OCI-LY7 (cell line): ENCODE results near the gene RXRB. TPM values are rescaled to one million over a fixed set of nuclear protein-coding genes. Genes with fewer than 3 reads are reported as not detected.

ENCODE experiments used
- BruUV-seq: library from RNA; stranded (reverse); fragments of 400-500 nt; replicated peaks from 2 replicates; lab custom pipeline; 2021; lab: Mats Ljungman, UMichigan
- CTCF ChIA-PET: fragments of 300-600 bp; sonication (Branson Sonifier 250); formaldehyde crosslinking; loops from one replicate; lab custom pipeline; 2022; ENCODE audit warnings: antibody characterized with exemption; ENCODE audit not compliant: unreplicated experiment; lab: Charles Lee
- POLR2A ChIA-PET: fragments of 300-600 bp; sonication (Branson Sonifier 250); formaldehyde crosslinking; loops from one replicate; lab custom pipeline; 2022; ENCODE audit warnings: antibody characterized with exemption; lab: Charles Lee
- DNase-seq: peaks from one replicate; pipeline ENCODE4 v3.0.0-alpha.2; 2015; ENCODE audit warnings: low spot score
- H2AFZ ChIP-seq: fragments of 200-600 bp; sonication (generic), shearing (Covaris generic); 2 replicates; pipeline ENCODE4 v1.6.1; 2014; ENCODE audit warnings: mild to moderate bottlenecking, antibody characterized with exemption, low read length, moderate library complexity
- H3K27ac ChIP-seq: fragments of 200-600 bp; sonication (generic); 2 replicates; pipeline ENCODE4 v1.5.1; 2014; ENCODE audit warnings: mixed run types, low read depth, mild to moderate bottlenecking, moderate library complexity, low read length, inconsistent platforms; ENCODE audit not compliant: poor library complexity, severe bottlenecking
- H3K36me3 ChIP-seq: fragments of 200-600 bp; sonication (generic); 2 replicates; pipeline ENCODE4 v1.6.1; 2014; ENCODE audit warnings: mild to moderate bottlenecking, antibody characterized with exemption, low read length, moderate library complexity, mixed read lengths; ENCODE audit not compliant: insufficient read depth
- H3K4me1 ChIP-seq: fragments of 200-600 bp; sonication (generic); 2 replicates; pipeline ENCODE4 v1.5.1; 2014; ENCODE audit warnings: mild to moderate bottlenecking, low read length; ENCODE audit not compliant: insufficient read depth, poor library complexity, severe bottlenecking
- H3K4me2 ChIP-seq: fragments of 200-600 bp; sonication (generic); 2 replicates; pipeline ENCODE4 v1.6.1; 2014; ENCODE audit warnings: mild to moderate bottlenecking, low read length
- H3K4me3 ChIP-seq: fragments of 200-600 bp; sonication (generic); 2 replicates; pipeline ENCODE4 v1.5.1; 2014; ENCODE audit warnings: mild to moderate bottlenecking, low read depth, low read length; ENCODE audit not compliant: poor library complexity, severe bottlenecking
- H3K79me2 ChIP-seq: fragments of 200-600 bp; sonication (generic); 2 replicates; pipeline ENCODE4 v1.6.1; 2016; ENCODE audit warnings: low read depth, mild to moderate bottlenecking, low read length, moderate library complexity, mixed read lengths; ENCODE audit not compliant: insufficient read depth
- H3K9me2 ChIP-seq: fragments of 200-600 bp; sonication (generic); 2 replicates; pipeline ENCODE4 v1.6.1; 2016; ENCODE audit warnings: mild to moderate bottlenecking, low read length, mixed read lengths; ENCODE audit not compliant: insufficient read depth
- H3K9me3 ChIP-seq: fragments of 200-600 bp; sonication (generic); 2 replicates; pipeline ENCODE4 v1.6.1; 2014; ENCODE audit warnings: mild to moderate bottlenecking, mixed run types, low read length, mixed read lengths
- H4K20me1 ChIP-seq: fragments of 200-600 bp; sonication (generic); 2 replicates; pipeline ENCODE4 v1.6.1; 2014; ENCODE audit warnings: mild to moderate bottlenecking, antibody characterized with exemption, low read length, moderate library complexity, mixed read lengths; ENCODE audit not compliant: insufficient read depth
- EZH2phosphoT487 ChIP-seq: fragments of 200-600 bp; sonication (generic); IDR thresholded peaks from 2 replicates; pipeline ENCODE4 v1.6.1; 2018; ENCODE audit warnings: low read depth, borderline replicate concordance, mild to moderate bottlenecking, mixed run types, antibody characterized with exemption, low read length, moderate library complexity, mixed read lengths
- intact Hi-C: fragments of 100-400 bp; cut with micrococcal nuclease; formaldehyde crosslinking; loops from one replicate; pipeline ENCODE4 v1.10.0; 2022; ENCODE audit not compliant: unreplicated experiment
- total RNA-seq, 2 experiments: library from RNA; depleted of rRNA in 1 of 2; stranded (reverse); fragments of >200 nt in 1 of 2; shearing (Covaris generic) in 1 of 2; gene quantifications; 2 replicates each; pipeline ENCODE4 v1.2.3, GENCODE V29; 2014 to 2022
- TF ChIP-seq, protein P1 (sequence below): fragments of 200-600 bp; sonication (generic); conservative IDR thresholded peaks from 2 replicates; pipeline ENCODE4 v1.5.1; 2014; ENCODE audit warnings: mild to moderate bottlenecking, antibody characterized with exemption, low read length, moderate library complexity, mixed read lengths

RXRB gene
- total RNA-seq, 2 experiments from 2014 or later: 32.5 to 47.3 TPM

- Histone ChIP-seq H3K4me2 (no peak overlapping the region), H3K4me3 (no peak overlapping the region), H3K36me3 (no peaks in the 10 kb centered on the region), H2AFZ (no peak overlapping the region), H4K20me1 (no peaks in the 10 kb centered on the region), H3K27ac (no peak overlapping the region), H3K4me1 (peaks cover 7% of the 10 kb centered on the region), H3K79me2 (no peaks in the 10 kb centered on the region), H3K9me2 (no peaks in the 10 kb centered on the region), H3K9me3 (no peaks in the 10 kb centered on the region)
- intact Hi-C loops: no loop called here
- BruUV-seq: no TSS peak
- POLR2A ChIA-PET: no interaction called here
- DNase-seq: no peak
- CTCF ChIA-PET: interaction anchor here (0.9 kb wide), 1 partner anchor 22 kb away, joined by 3 read pairs; no protein-coding TSS in a partner anchor
- no peak for TF ChIP-seq EZH2phosphoT487
- TF ChIP-seq, protein P1, sequence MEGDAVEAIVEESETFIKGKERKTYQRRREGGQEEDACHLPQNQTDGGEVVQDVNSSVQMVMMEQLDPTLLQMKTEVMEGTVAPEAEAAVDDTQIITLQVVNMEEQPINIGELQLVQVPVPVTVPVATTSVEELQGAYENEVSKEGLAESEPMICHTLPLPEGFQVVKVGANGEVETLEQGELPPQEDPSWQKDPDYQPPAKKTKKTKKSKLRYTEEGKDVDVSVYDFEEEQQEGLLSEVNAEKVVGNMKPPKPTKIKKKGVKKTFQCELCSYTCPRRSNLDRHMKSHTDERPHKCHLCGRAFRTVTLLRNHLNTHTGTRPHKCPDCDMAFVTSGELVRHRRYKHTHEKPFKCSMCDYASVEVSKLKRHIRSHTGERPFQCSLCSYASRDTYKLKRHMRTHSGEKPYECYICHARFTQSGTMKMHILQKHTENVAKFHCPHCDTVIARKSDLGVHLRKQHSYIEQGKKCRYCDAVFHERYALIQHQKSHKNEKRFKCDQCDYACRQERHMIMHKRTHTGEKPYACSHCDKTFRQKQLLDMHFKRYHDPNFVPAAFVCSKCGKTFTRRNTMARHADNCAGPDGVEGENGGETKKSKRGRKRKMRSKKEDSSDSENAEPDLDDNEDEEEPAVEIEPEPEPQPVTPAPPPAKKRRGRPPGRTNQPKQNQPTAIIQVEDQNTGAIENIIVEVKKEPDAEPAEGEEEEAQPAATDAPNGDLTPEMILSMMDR: no peak
Observed at GRCh38 chr6:33164665-33165373, 35.6 kb downstream of the RXRB start.

DNA sequence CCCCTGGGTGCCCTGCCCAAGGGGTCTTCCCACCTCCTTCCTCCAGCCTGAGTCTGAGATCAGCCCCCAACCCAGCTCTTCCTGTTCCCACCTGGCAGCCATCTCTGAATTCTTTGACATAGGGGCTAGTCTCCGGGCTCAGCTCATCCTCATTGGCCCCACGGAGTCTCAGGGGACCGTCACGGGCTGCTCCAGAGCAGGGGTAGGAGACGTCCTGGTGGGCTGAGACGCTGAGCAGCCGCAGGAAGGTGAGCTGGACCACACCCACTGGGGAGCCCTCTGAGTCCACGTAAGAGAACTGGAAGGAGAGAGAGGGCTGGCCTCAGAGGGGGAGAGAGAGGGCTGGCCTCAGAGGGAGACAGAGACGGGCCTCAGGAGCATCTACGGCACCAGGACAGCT is 36.3 kb downstream of the RXRB start:
- BruUV-seq: no TSS peak

More for the DNA sequence above, 36.3 kb downstream of the RXRB start:
- no peak for DNase-seq
- Histone ChIP-seq H4K20me1 (no peaks in the 10 kb centered on the region), H3K4me2 (no peak overlapping the region), H3K79me2 (no peaks in the 10 kb centered on the region), H3K27ac (no peak overlapping the region), H3K36me3 (no peaks in the 10 kb centered on the region), H3K4me1 (peaks cover 7% of the 10 kb centered on the region), H3K9me3 (no peaks in the 10 kb centered on the region), H3K9me2 (no peaks in the 10 kb centered on the region), H3K4me3 (no peak overlapping the region), H2AFZ (no peak overlapping the region)
- intact Hi-C loops: no loop called here
- no peak for TF ChIP-seq EZH2phosphoT487
- TF ChIP-seq, protein P1: no peak
- CTCF ChIA-PET: interaction anchor here (0.5 to 0.9 kb wide), 2 partner anchors 19 to 22 kb away, joined by 3 read pairs; no protein-coding TSS in a partner anchor
- POLR2A ChIA-PET: no interaction called here
